K562 (cell line): ENCODE results near the gene MACF1. TPM values are rescaled to one million over a fixed set of nuclear protein-coding genes. Genes with fewer than 3 reads are reported as not detected.

Source experiments
- CHAMP1 ChIP-seq: fragments of 450-650 bp; IDR thresholded peaks from 2 replicates; pipeline ENCODE4 v1.6.1; 2016; ENCODE audit warnings: mild to moderate bottlenecking
- LARP7 ChIP-seq: fragments of 450-650 bp; IDR thresholded peaks from 2 replicates; pipeline ENCODE4 v1.6.1; 2016
- MECOM ChIP-seq: fragments of 250-450 bp; sonication (Bioruptor Pico); IDR thresholded peaks from 2 replicates; pipeline ENCODE4 v1.8.0; 2022; ENCODE audit warnings: inconsistent platforms
- MGA ChIP-seq: fragments of 450-650 bp; IDR thresholded peaks from 2 replicates; pipeline ENCODE4 v1.6.1; 2016; ENCODE audit warnings: mild to moderate bottlenecking, moderate library complexity
- NCOR1 ChIP-seq: fragments of 450-650 bp; IDR thresholded peaks from 2 replicates; pipeline ENCODE4 v1.6.1; 2016; ENCODE audit warnings: mild to moderate bottlenecking, moderate library complexity
- PHB2 ChIP-seq: fragments of 450-650 bp; IDR thresholded peaks from 2 replicates; pipeline ENCODE4 v1.6.1; 2017; ENCODE audit warnings: low read depth
- SMAD2 ChIP-seq: fragments of 150-350 bp; IDR thresholded peaks from 2 replicates; pipeline ENCODE4 v1.6.1; 2014; ENCODE audit warnings: low read depth, mild to moderate bottlenecking, low read length
- SPI1 ChIP-seq: IDR thresholded peaks from 2 replicates; pipeline ENCODE4 v1.6.1; 2011; ENCODE audit warnings: low read depth, low read length, control low read depth, borderline replicate concordance
- TAF7 ChIP-seq: fragments of 450-650 bp; IDR thresholded peaks from 2 replicates; pipeline ENCODE4 v1.6.1; 2016; ENCODE audit warnings: missing genetic modification characterization, missing compliant biosample characterization
- U2AF2 ChIP-seq: fragments of 200-400 bp; formaldehyde crosslinking; optimal IDR thresholded peaks from 2 replicates; pipeline ENCODE3; 2017; ENCODE audit warnings: low read depth, mild to moderate bottlenecking, low read length
- ZBTB7A ChIP-seq: IDR thresholded peaks from 2 replicates; pipeline ENCODE4 v1.6.1; 2011; ENCODE audit warnings: low read depth, mild to moderate bottlenecking, low read length, moderate library complexity, borderline replicate concordance; ENCODE audit not compliant: control insufficient read depth
- ZNF121 ChIP-seq: sonication (generic); formaldehyde crosslinking; conservative IDR thresholded peaks from 2 replicates; pipeline ENCODE4 v1.8.0; 2022; ENCODE audit warnings: missing genetic modification reagents
- polyA plus RNA-seq, 8 experiments: library from polyadenylated mRNA; depleted of rRNA in 4 of 8; stranded (reverse) in 5 of 8; unstranded in 3 of 8; fragments of >200 nt; fragmentation: Nextera tagmentation in 2 of 8; fragmentation: Illumina TruSeq in 1 of 8; extraction: Ambion mirVana in 2 of 8; extraction: Trizol in 1 of 8; gene quantifications; 2 replicates each; pipeline versions ENCODE4 v1.2.1 to v1.2.3, GENCODE V29; 2011 to 2014; ENCODE audit warnings: inconsistent platforms in 1 of 8, missing spikeins in 1 of 8
- total RNA-seq, 7 experiments: library from RNA; depleted of rRNA in 6 of 7; stranded (reverse); fragments of >200 nt in 6 of 7; fragmentation: Illumina TruSeq in 2 of 7; extraction: Trizol in 2 of 7; gene quantifications; 2 replicates each; pipeline versions ENCODE4 v1.2.1 to v1.2.3, GENCODE V29; 2011 to 2021; ENCODE audit warnings: low replicate concordance in 1 of 7

The MACF1 gene
- total and polyA plus RNA-seq, 9 of the 15 experiments (the other 6 are each of a cell fraction or from before 2014, with no cell fraction given) = 13.2 to 232 (median 112) TPM

GRCh38 chr1:39385067-39385988, 180.8 kb downstream of the MACF1 start (continued):
- TF ChIP-seq MECOM (peak; percentile 84), MGA (peak; percentile 98), ZBTB7A (no peak), TAF7 (tag) (no peak), CHAMP1 (peak; percentile 74), ZNF121 (no peak), SPI1 (no peak), SMAD2 (no peak), NCOR1 (no peak; the same call in 1 of the 2 replicates), PHB2 (no peak), LARP7 (peak; percentile 57; the same call in 1 of the 2 replicates), U2AF2 (no peak)
